Measurements from ENCODE around the gene TMEM109. TPM values are rescaled to one million over a fixed set of nuclear protein-coding genes. Genes with fewer than 3 reads are reported as not detected.

The TMEM109 gene
- total and polyA plus RNA-seq, 2 of the 8 experiments (the other 6 are each of a cell fraction or from before 2014, with no cell fraction given) = 27.3 to 30.3 TPM

DNA sequence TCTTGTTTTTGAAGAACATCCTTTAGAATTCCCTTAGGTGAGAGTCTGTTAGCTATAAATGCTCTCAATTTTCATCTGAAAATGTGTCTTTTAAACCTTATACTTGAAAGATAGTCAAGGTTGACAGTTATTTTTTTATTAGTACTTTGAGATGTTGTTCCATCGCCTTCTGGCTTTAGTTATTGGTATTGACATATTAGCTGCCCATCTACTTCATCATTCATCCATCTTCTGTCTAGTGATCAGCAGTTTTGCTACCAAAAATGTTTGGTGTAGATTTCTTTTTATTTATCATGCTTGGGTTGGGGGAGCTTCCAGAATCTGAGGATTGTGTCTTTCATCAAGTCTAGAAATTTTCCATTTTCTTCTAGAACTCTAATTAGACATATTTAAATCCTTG lies 54.3 kb downstream of the TMEM109 start:
- Histone ChIP-seq H3K23me2 (ENCODE audit: low read depth, low read length) (no peaks in the 10 kb centered on the region), H4K91ac (replicated peaks; ENCODE audit: insufficient read length, low read length) (no peak overlapping the region), H3K18ac (ENCODE audit: extremely low read depth, low read length) (no peak overlapping the region), H2BK15ac (ENCODE audit: low read length) (no peak overlapping the region), H3K4me3 (ENCODE audit: extremely low read depth in 1 of 4, insufficient read depth in 2 of 4, low read depth in 3 of 4, low read length in 4 of 4) (no peak overlapping the region), H3K79me1 (ENCODE audit: low read depth, low read length) (no peaks in the 10 kb centered on the region), H3K36me3 (ENCODE audit: control insufficient read depth in 2 of 4, insufficient read depth in 4 of 4, low read length in 3 of 4) (no peaks in the 10 kb centered on the region), H4K8ac (ENCODE audit: extremely low read depth, insufficient read depth, low read length) (no peak overlapping the region), H3K9ac (replicated peaks in 1 of 4; ENCODE audit: extremely low read depth in 1 of 4, low read depth in 3 of 4, low read length in 3 of 4) (no peak overlapping the region), H4K20me1 (replicated peaks in 1 of 2; ENCODE audit: control insufficient read depth in 1 of 2, insufficient read depth in 2 of 2, low read length in 2 of 2) (no peaks in the 10 kb centered on the region), H2BK12ac (ENCODE audit: low read depth, low read length) (no peak overlapping the region), H3K4me1 (replicated peaks in 1 of 4; ENCODE audit: control insufficient read depth in 3 of 4, insufficient read depth in 4 of 4, low read length in 3 of 4) (no peaks in the 10 kb centered on the region), H3K27me3 (replicated peaks in 1 of 4; ENCODE audit: control insufficient read depth in 3 of 4, extremely low read depth in 1 of 4, insufficient read depth in 3 of 4, low read length in 3 of 4) (no peaks in the 10 kb centered on the region; a peak in 2 of 7 replicates), H2BK20ac (ENCODE audit: low read length) (no peak overlapping the region), H2AFZ (ENCODE audit: low read length) (no peak overlapping the region), H3K4ac (replicated peaks; ENCODE audit: insufficient read length, low read depth, low read length) (no peak overlapping the region), H2BK120ac (replicated peaks; ENCODE audit: low read depth, low read length) (no peak overlapping the region), H3K14ac (ENCODE audit: insufficient read length) (no peak overlapping the region), H4K5ac (ENCODE audit: insufficient read length, low read depth, low read length) (no peak overlapping the region), H3K56ac (replicated peaks; ENCODE audit: insufficient read length, low read depth, low read length) (no peak overlapping the region), H3K79me2 (ENCODE audit: control insufficient read depth in 1 of 2, insufficient read depth in 2 of 2, low read length in 2 of 2) (no peaks in the 10 kb centered on the region), H2BK5ac (ENCODE audit: low read depth, low read length) (no peak overlapping the region), H3K23ac (ENCODE audit: insufficient read length) (no peak overlapping the region), H3K4me2 (ENCODE audit: insufficient read depth in 1 of 2, low read depth in 2 of 2, low read length in 2 of 2) (no peak overlapping the region), H2AK5ac (ENCODE audit: low read depth, low read length) (no peak overlapping the region), H3K9me3 (ENCODE audit: insufficient read depth in 2 of 2, low read depth in 1 of 2, low read length in 1 of 2) (no peaks in the 10 kb centered on the region; a peak in 1 of 4 replicates), H3K27ac (ENCODE audit: low read depth, low read length) (no peak overlapping the region)
- WGBS, 2 experiments (ENCODE audit: extremely low coverage in 1 of 2, insufficient coverage in 1 of 2, insufficient read length in 1 of 2, insufficient replicate concordance in 2 of 2, low coverage in 1 of 2, low lambda C conversion rate in 2 of 2, missing lambda C conversion rate in 1 of 2) = 100% methylated on average over 1 of the region's 1 CpG; no CpG with 5 or more reads in 1 of the 2 experiments
- ChIA-PET POLR2A (ENCODE audit: partially characterized antibody) (no interaction called here), CTCF (ENCODE audit: partially characterized antibody) (interaction anchor here (0.7 to 2.3 kb wide), 5 partner anchors 19 to 158 kb away, joined by 3 to 10 read pairs (median 4); no protein-coding TSS in a partner anchor)
- DNase-seq (ENCODE audit: low read depth in 1 of 2, low spot score in 2 of 2) (no peak), FAIRE-seq (no peak)
- no peak for TF ChIP-seq RBBP5 (IDR thresholded peaks at IDR 0.05; ENCODE audit: borderline replicate concordance, low read depth, low read length)
- no peak for TF ChIP-seq EP300 (IDR thresholded peaks at IDR 0.05; ENCODE audit: borderline replicate concordance in 1 of 2, low read depth in 2 of 2, low read length in 2 of 2)
- TF ChIP-seq TBP (IDR thresholded peaks at IDR 0.05; ENCODE audit: low read depth, low read length) = no peak
- no peak for TF ChIP-seq SIRT6 (IDR thresholded peaks at IDR 0.05; ENCODE audit: low read length)
- no peak for TF ChIP-seq RAD21 (IDR thresholded peaks at IDR 0.05 in 1 of 2, conservative IDR thresholded peaks at IDR 0.05 in 1 of 2; ENCODE audit: low read depth in 2 of 2, low read length in 2 of 2)
- TF ChIP-seq CEBPB (IDR thresholded peaks at IDR 0.05; ENCODE audit: low read depth, low read length) = no peak
- no peak for TF ChIP-seq GTF2F1 (IDR thresholded peaks at IDR 0.05; ENCODE audit: borderline replicate concordance, low read depth, low read length)
- no peak for TF ChIP-seq TCF12 (IDR thresholded peaks at IDR 0.05; ENCODE audit: low read depth, low read length)
